ENCODE results near the gene ALDH2.

ALDH2 gene

DNA sequence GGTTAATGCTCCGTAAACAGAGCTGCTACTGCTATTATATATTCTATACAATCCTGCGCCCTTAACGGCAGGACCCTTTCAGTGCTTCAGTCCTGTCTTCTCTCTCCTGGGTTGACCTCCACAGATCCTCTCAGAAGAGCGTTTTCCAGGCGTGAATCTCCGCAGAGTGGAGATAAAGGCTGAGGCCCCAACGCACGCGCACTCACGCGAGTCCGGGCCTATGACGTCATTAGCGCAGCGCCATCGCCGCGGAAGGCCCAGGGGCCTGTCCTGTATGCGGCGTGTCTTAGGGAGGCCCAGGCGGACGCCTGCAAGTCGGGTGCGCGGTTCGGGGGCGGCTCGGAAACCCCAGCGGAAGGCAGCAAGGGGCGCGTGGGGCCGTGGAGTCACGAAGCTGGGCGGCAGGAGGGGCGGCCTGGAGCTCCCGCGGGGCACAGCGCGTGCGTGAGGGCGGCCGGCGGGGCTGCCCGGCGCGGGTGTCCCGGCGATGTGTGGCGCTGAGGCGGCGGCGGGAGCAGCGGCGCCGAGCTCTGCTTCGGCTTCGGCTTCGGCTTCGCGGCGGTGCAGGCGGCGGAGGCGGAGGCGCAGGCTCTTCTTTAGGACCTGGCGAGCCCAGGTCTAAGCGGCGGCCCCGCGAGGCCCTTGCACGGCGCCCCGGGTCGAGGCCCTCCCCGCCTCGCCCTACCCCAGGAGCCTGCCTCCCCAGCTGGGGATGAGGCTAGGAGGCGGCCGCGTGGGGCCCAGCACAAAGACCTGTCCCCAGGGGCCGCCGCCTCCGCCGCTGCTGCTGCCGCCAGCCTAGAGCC is 75.2 kb downstream of the ALDH2 start, which contains the start of gene MAPKAPK5 (continued):
- TF ChIP-seq BACH2 (CRISPR knock-in tag; IDR thresholded peaks at IDR 0.05; ENCODE audit: borderline replicate concordance) (no peak), ISL1 (CRISPR knock-in tag; IDR thresholded peaks at IDR 0.05) (no peak), ZNF565 (CRISPR knock-in tag; conservative IDR thresholded peaks at IDR 0.05; ENCODE audit: low read depth) (0 out of 2 replicates have a peak, but pooled peaks have one; percentile 16), ARNTL (CRISPR knock-in tag; IDR thresholded peaks at IDR 0.05; ENCODE audit: borderline replicate concordance, low read depth) (no peak), ZNF8 (CRISPR knock-in tag; IDR thresholded peaks at IDR 0.05) (no peak), PPARA (CRISPR knock-in tag; IDR thresholded peaks at IDR 0.05; ENCODE audit: borderline replicate concordance) (no peak)
- TF ChIP-seq, protein P1, sequence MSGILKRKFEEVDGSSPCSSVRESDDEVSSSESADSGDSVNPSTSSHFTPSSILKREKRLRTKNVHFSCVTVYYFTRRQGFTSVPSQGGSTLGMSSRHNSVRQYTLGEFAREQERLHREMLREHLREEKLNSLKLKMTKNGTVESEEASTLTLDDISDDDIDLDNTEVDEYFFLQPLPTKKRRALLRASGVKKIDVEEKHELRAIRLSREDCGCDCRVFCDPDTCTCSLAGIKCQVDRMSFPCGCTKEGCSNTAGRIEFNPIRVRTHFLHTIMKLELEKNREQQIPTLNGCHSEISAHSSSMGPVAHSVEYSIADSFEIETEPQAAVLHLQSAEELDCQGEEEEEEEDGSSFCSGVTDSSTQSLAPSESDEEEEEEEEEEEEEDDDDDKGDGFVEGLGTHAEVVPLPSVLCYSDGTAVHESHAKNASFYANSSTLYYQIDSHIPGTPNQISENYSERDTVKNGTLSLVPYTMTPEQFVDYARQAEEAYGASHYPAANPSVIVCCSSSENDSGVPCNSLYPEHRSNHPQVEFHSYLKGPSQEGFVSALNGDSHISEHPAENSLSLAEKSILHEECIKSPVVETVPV (CRISPR knock-in tag; IDR thresholded peaks at IDR 0.05): no peak

- peak; percentile 6; the same call in 2 of the 3 replicates for ATAC-seq
- TF ChIP-seq, protein P1 (CRISPR knock-in tag; IDR thresholded peaks at IDR 0.05): no peak
- TF ChIP-seq CSDC2 (CRISPR knock-in tag; IDR thresholded peaks at IDR 0.05): no peak
- TF ChIP-seq PPARA (CRISPR knock-in tag; IDR thresholded peaks at IDR 0.05; ENCODE audit: borderline replicate concordance): no peak
- TF ChIP-seq PATZ1 (CRISPR knock-in tag; IDR thresholded peaks at IDR 0.05; ENCODE audit: borderline replicate concordance): no peak
- no peak for TF ChIP-seq ARNTL (CRISPR knock-in tag; IDR thresholded peaks at IDR 0.05; ENCODE audit: borderline replicate concordance, low read depth)
Measured at GRCh38 chr12:111842556-111843396, 76.0 kb downstream of the ALDH2 start.

DNA sequence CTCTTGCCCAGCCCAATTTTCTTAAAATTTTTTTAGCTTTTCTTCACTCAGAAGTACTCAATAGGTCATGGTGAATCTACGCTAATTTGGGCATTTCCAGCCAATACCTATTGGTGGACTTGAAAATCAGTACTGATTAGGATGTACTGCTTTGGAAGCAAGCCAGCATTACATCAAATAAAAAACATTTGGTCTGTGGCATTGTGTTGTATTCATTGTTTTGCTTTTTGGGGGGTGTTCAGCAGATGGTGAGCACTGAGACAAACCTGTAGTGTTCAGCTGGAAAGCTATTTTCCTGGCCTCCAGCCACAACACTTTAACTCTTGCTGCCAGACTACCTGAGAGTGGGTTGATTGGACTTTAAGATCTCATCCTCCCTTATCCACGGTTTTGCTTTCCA is 79.3 kb downstream of the ALDH2 start:
- ATAC-seq: no peak
- no peak for TF ChIP-seq ZNF565 (CRISPR knock-in tag; conservative IDR thresholded peaks at IDR 0.05; ENCODE audit: low read depth)
- TF ChIP-seq TOX (CRISPR knock-in tag; IDR thresholded peaks at IDR 0.05; ENCODE audit: borderline replicate concordance): no peak
- TF ChIP-seq RARB (CRISPR knock-in tag; IDR thresholded peaks at IDR 0.05): no peak
- no peak for TF ChIP-seq ZFP30 (CRISPR knock-in tag; IDR thresholded peaks at IDR 0.05)
- no peak for TF ChIP-seq PPARA (CRISPR knock-in tag; IDR thresholded peaks at IDR 0.05; ENCODE audit: borderline replicate concordance)
- TF ChIP-seq, protein P2, sequence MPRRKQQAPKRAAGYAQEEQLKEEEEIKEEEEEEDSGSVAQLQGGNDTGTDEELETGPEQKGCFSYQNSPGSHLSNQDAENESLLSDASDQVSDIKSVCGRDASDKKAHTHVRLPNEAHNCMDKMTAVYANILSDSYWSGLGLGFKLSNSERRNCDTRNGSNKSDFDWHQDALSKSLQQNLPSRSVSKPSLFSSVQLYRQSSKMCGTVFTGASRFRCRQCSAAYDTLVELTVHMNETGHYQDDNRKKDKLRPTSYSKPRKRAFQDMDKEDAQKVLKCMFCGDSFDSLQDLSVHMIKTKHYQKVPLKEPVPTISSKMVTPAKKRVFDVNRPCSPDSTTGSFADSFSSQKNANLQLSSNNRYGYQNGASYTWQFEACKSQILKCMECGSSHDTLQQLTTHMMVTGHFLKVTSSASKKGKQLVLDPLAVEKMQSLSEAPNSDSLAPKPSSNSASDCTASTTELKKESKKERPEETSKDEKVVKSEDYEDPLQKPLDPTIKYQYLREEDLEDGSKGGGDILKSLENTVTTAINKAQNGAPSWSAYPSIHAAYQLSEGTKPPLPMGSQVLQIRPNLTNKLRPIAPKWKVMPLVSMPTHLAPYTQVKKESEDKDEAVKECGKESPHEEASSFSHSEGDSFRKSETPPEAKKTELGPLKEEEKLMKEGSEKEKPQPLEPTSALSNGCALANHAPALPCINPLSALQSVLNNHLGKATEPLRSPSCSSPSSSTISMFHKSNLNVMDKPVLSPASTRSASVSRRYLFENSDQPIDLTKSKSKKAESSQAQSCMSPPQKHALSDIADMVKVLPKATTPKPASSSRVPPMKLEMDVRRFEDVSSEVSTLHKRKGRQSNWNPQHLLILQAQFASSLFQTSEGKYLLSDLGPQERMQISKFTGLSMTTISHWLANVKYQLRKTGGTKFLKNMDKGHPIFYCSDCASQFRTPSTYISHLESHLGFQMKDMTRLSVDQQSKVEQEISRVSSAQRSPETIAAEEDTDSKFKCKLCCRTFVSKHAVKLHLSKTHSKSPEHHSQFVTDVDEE (CRISPR knock-in tag; IDR thresholded peaks at IDR 0.05): no peak
- TF ChIP-seq TCF4 (CRISPR knock-in tag; IDR thresholded peaks at IDR 0.05; ENCODE audit: borderline replicate concordance): no peak
- no peak for TF ChIP-seq ARNTL (CRISPR knock-in tag; IDR thresholded peaks at IDR 0.05; ENCODE audit: borderline replicate concordance, low read depth)
- TF ChIP-seq, protein P3, sequence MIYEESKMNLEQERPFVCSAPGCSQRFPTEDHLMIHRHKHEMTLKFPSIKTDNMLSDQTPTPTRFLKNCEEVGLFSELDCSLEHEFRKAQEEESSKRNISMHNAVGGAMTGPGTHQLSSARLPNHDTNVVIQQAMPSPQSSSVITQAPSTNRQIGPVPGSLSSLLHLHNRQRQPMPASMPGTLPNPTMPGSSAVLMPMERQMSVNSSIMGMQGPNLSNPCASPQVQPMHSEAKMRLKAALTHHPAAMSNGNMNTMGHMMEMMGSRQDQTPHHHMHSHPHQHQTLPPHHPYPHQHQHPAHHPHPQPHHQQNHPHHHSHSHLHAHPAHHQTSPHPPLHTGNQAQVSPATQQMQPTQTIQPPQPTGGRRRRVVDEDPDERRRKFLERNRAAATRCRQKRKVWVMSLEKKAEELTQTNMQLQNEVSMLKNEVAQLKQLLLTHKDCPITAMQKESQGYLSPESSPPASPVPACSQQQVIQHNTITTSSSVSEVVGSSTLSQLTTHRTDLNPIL (CRISPR knock-in tag; IDR thresholded peaks at IDR 0.05; ENCODE audit: low read depth): no peak
- TF ChIP-seq ZNF70 (CRISPR knock-in tag; IDR thresholded peaks at IDR 0.05): no peak
